ENCODE measurements around the gene BEND2. TPM values are rescaled to one million over a fixed set of nuclear protein-coding genes. Genes with fewer than 3 reads are reported as not detected.

The BEND2 gene
- total RNA-seq, 1 experiment from 2014 or later = not detected

DNA sequence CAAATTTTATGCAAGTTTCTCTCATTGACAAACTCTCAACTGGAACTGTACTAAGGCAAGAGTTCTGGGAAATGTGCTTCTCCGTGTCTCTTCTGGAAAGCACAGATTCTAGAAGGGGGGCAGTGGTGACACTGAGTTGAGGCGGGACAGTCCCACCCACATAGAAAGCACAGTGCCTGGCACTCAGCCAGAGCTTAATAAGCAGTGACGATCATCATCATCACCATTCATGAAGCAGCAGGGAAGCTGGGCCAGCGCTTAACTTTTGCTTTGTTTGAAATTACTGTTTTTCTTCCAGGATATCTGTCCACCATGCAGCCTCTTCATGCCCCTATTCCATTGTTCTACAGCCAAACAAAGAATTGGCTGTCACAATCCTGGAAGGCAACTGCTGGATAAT lies 60.3 kb downstream of the BEND2 start:
- no peak overlapping the region for H3K4me3 Mint-ChIP-seq
- DNase-seq = no peak
- no peak overlapping the region for H4K8ac ChIP-seq (replicated peaks; ENCODE audit: insufficient read length, low read depth, low read length)
- H3K4me1 Mint-ChIP-seq = peaks cover 0 to 5% of the 10 kb centered on the region in 2 experiments; a peak in 3 of 4 replicates
- H2BK20ac ChIP-seq (ENCODE audit: low read depth, low read length, poor library complexity, severe bottlenecking) = no peak overlapping the region
- peaks cover 5% of the 10 kb centered on the region; the same call in 1 of the 2 replicates for H3K27me3 Mint-ChIP-seq (ENCODE audit: low read depth)
- no peak overlapping the region for H3K27ac Mint-ChIP-seq
- H2BK12ac ChIP-seq (ENCODE audit: insufficient read length, low read depth, low read length) = no peak overlapping the region
- no peak for TF ChIP-seq CTCF (conservative IDR thresholded peaks at IDR 0.05)
- no peak overlapping the region for H3K56ac ChIP-seq (ENCODE audit: insufficient read length, low read depth, low read length)
- no peak overlapping the region for H2AK5ac ChIP-seq (ENCODE audit: insufficient read length, low read length)
- WGBS (ENCODE audit: extremely low coverage, insufficient read length, low lambda C conversion rate) = no CpG with 5 or more reads among the region's 4 CpGs
- no peak overlapping the region for H3K4ac ChIP-seq (ENCODE audit: low read depth, low read length)
- H3K4me1 ChIP-seq (ENCODE audit: insufficient read depth, low read length) = no peaks in the 10 kb centered on the region
- no peak overlapping the region for H3K4me2 ChIP-seq (ENCODE audit: insufficient read depth, insufficient read length, low read length)
- H2AFZ ChIP-seq (ENCODE audit: low read length) = no peak overlapping the region
- no peak overlapping the region for H2BK120ac ChIP-seq (ENCODE audit: low read depth, low read length, poor library complexity, severe bottlenecking)
- H3K36me3 Mint-ChIP-seq (ENCODE audit: insufficient read depth in 1 of 3, low read depth in 3 of 3) = peaks cover 5 to 13% (median 12%) of the 10 kb centered on the region in 3 experiments; a peak in 6 of 7 replicates
- no peak overlapping the region for H3K9ac ChIP-seq (ENCODE audit: extremely low read depth, insufficient read length, low read length)
- H3K23me2 ChIP-seq (ENCODE audit: insufficient read length, low read depth, low read length, poor library complexity, severe bottlenecking) = no peaks in the 10 kb centered on the region
- H2BK15ac ChIP-seq (ENCODE audit: low read depth, low read length) = no peak overlapping the region
- no peak overlapping the region for H3K23ac ChIP-seq (ENCODE audit: insufficient read length, low read depth, low read length)
- no peak overlapping the region for H3K18ac ChIP-seq (ENCODE audit: insufficient read length, low read depth, low read length)
- no peak overlapping the region for H3T11ph ChIP-seq (ENCODE audit: low read length)
- H4K91ac ChIP-seq (ENCODE audit: insufficient read length, low read depth, low read length) = no peak overlapping the region
- H3K27me3 ChIP-seq (ENCODE audit: insufficient read depth, low read length) = no peaks in the 10 kb centered on the region
- no peaks in the 10 kb centered on the region for H4K20me1 ChIP-seq (ENCODE audit: control insufficient read depth, insufficient read depth, insufficient read length)
- peaks cover 67 to 68% of the 10 kb centered on the region in 2 experiments for H3K9me3 Mint-ChIP-seq
- H3K79me1 ChIP-seq (ENCODE audit: insufficient read depth, low read depth, low read length, poor library complexity, severe bottlenecking) = no peaks in the 10 kb centered on the region
- H2BK5ac ChIP-seq (ENCODE audit: insufficient read length, low read length) = no peak overlapping the region
- H3K27ac ChIP-seq (ENCODE audit: insufficient read length, low read depth, low read length) = no peak overlapping the region
- no peak overlapping the region for H4K5ac ChIP-seq (ENCODE audit: insufficient read length, low read depth, low read length)
- no peaks in the 10 kb centered on the region for H3K79me2 ChIP-seq (ENCODE audit: insufficient read depth, low read length)
- no peak overlapping the region for H3K14ac ChIP-seq (ENCODE audit: insufficient read depth, low read length)
- H3K9me3 ChIP-seq (ENCODE audit: control insufficient read depth, low read depth, low read length) = peaks cover 33% of the 10 kb centered on the region
